Measurements from ENCODE around the gene SOX6.

Gene SOX6

GRCh38 chr11:15965562-15966250, 390.6 kb downstream of the SOX6 start:
- Mint-ChIP-seq H3K36me3 (ENCODE audit: low read depth) (no peaks in the 10 kb centered on the region), H3K27me3 (ENCODE audit: low read depth, poor library complexity) (no peaks in the 10 kb centered on the region), H3K4me1 (peaks cover 49% of the 10 kb centered on the region), H3K27ac (no peak overlapping the region), H3K9me3 (no peaks in the 10 kb centered on the region), H3K4me3 (no peak overlapping the region)
- no peak for DNase-seq
- TF ChIP-seq CTCF (IDR thresholded peaks at IDR 0.05): no peak

- DNase-seq: no peak
- Mint-ChIP-seq H3K4me1 (peaks cover 29% of the 10 kb centered on the region), H3K36me3 (ENCODE audit: low read depth) (no peaks in the 10 kb centered on the region), H3K27me3 (ENCODE audit: low read depth, poor library complexity) (no peaks in the 10 kb centered on the region), H3K4me3 (no peak overlapping the region), H3K9me3 (no peaks in the 10 kb centered on the region), H3K27ac (no peak overlapping the region)
- TF ChIP-seq CTCF (IDR thresholded peaks at IDR 0.05): no peak
Observed at GRCh38 chr11:15963266-15963665, 393.1 kb downstream of the SOX6 start.

GRCh38 chr11:15958910-15959309, 397.4 kb downstream of the SOX6 start:
- Mint-ChIP-seq H3K27ac (no peak overlapping the region), H3K27me3 (ENCODE audit: low read depth, poor library complexity) (peaks cover 8% of the 10 kb centered on the region), H3K36me3 (ENCODE audit: low read depth) (no peaks in the 10 kb centered on the region), H3K9me3 (peaks cover 11% of the 10 kb centered on the region), H3K4me3 (no peak overlapping the region), H3K4me1 (no peaks in the 10 kb centered on the region)
- no peak for TF ChIP-seq CTCF (IDR thresholded peaks at IDR 0.05)
- no peak for DNase-seq

GRCh38 chr11:15957234-15957633, 399.1 kb downstream of the SOX6 start:
- no peak for DNase-seq
- no peak for TF ChIP-seq CTCF (IDR thresholded peaks at IDR 0.05)
- Mint-ChIP-seq H3K9me3 (peaks cover 19% of the 10 kb centered on the region), H3K4me1 (peaks cover under 1% of the 10 kb centered on the region), H3K4me3 (no peak overlapping the region), H3K27me3 (ENCODE audit: low read depth, poor library complexity) (peaks cover 8% of the 10 kb centered on the region), H3K27ac (no peak overlapping the region), H3K36me3 (ENCODE audit: low read depth) (no peaks in the 10 kb centered on the region)

- Mint-ChIP-seq H3K9me3 (peaks cover 19% of the 10 kb centered on the region), H3K27me3 (ENCODE audit: low read depth, poor library complexity) (peaks cover 8% of the 10 kb centered on the region), H3K4me3 (no peak overlapping the region), H3K4me1 (peaks cover 5% of the 10 kb centered on the region), H3K27ac (no peak overlapping the region), H3K36me3 (ENCODE audit: low read depth) (no peaks in the 10 kb centered on the region)
- no peak for DNase-seq
- TF ChIP-seq CTCF (IDR thresholded peaks at IDR 0.05): no peak
Observed at GRCh38 chr11:15956302-15956701, 400.0 kb downstream of the SOX6 start.

- no peak overlapping the region for H3K4me3 Mint-ChIP-seq
- no peak for TF ChIP-seq CTCF (IDR thresholded peaks at IDR 0.05)
- peaks cover 8% of the 10 kb centered on the region for H3K27me3 Mint-ChIP-seq (ENCODE audit: low read depth, poor library complexity)
- H3K9me3 Mint-ChIP-seq: peaks cover 19% of the 10 kb centered on the region
- no peaks in the 10 kb centered on the region for H3K36me3 Mint-ChIP-seq (ENCODE audit: low read depth)
- no peak overlapping the region for H3K27ac Mint-ChIP-seq
- no peak for DNase-seq
- peaks cover 5% of the 10 kb centered on the region for H3K4me1 Mint-ChIP-seq
Observed at GRCh38 chr11:15955595-15955994, 400.8 kb downstream of the SOX6 start.

Measured in nephron progenitor cell (in vitro differentiated cells).